ENCODE results near the gene ICAM1. TPM values are rescaled to one million over a fixed set of nuclear protein-coding genes. Genes with fewer than 3 reads are reported as not detected.

The ICAM1 gene
- total RNA-seq, 1 experiment from 2014 or later, result 4.6 TPM

- intact Hi-C loops (cut with micrococcal nuclease), result no loop called here
- BruUV-seq (replicated peaks), result no TSS peak
These were observed 16.1 kb downstream of the ICAM1 start, which contains the start of gene ICAM4 for GRCh38 chr19:10286803-10287737. Gene ICAM4, plus strand, starts transcription at chr19:10286955. Its CDS starts 58 bp downstream, at chr19:10287013.

GRCh38 chr19:10288662-10289166 lies 17.8 kb downstream of the ICAM1 start:
- ChIA-PET CTCF (interaction anchor here (1.3 kb wide), 1 partner anchor 13 kb away, joined by 4 read pairs; no protein-coding TSS in a partner anchor), POLR2A (interaction anchor here (1.2 to 1.3 kb wide), 2 partner anchors 26 to 29 kb away, joined by 4 to 5 read pairs; no protein-coding TSS in a partner anchor)
- Mint-ChIP-seq H3K27ac (ENCODE audit: low read depth, unreplicated experiment) (peak overlapping the region; percentile 83), H3K9me3 (ENCODE audit: unreplicated experiment) (no peaks in the 10 kb centered on the region), H3K36me3 (ENCODE audit: insufficient read depth, unreplicated experiment) (no peaks in the 10 kb centered on the region), H3K4me3 (ENCODE audit: unreplicated experiment) (peak overlapping the region; percentile 79), H3K27me3 (ENCODE audit: insufficient read depth, unreplicated experiment) (no peaks in the 10 kb centered on the region), H3K4me1 (ENCODE audit: insufficient read depth, unreplicated experiment) (peaks cover 30% of the 10 kb centered on the region)
- no TSS peak for BruUV-seq (replicated peaks)
- DNase-seq (ENCODE audit: unreplicated experiment), result peak; percentile 85
- intact Hi-C loops (cut with micrococcal nuclease), result loop anchor here (1.0 to 2.0 kb wide), 2 partner anchors 44 to 94 kb away; partner anchors contain the start of gene RAVER1
- no peak for TF ChIP-seq CTCF (IDR thresholded peaks at IDR 0.05; ENCODE audit: unreplicated experiment)

More at GRCh38 chr19:10286803-10287737, 16.1 kb downstream of the ICAM1 start, which contains the start of gene ICAM4:
- peaks cover 33% of the 10 kb centered on the region for H3K4me1 Mint-ChIP-seq (ENCODE audit: insufficient read depth, unreplicated experiment)
- no peak for TF ChIP-seq CTCF (IDR thresholded peaks at IDR 0.05; ENCODE audit: unreplicated experiment)
- H3K9me3 Mint-ChIP-seq (ENCODE audit: unreplicated experiment), result no peaks in the 10 kb centered on the region
- ChIA-PET POLR2A (interaction anchor here (0.8 to 1.7 kb wide), 5 partner anchors 16 to 405 kb away, joined by 3 to 14 read pairs (median 5); partner anchors contain the start of genes EIF3G, ICAM1, RAVER1 and TYK2), CTCF (interaction anchor here (0.5 to 1.8 kb wide), 7 partner anchors 17 to 497 kb away, joined by 3 to 7 read pairs (median 3); no protein-coding TSS in a partner anchor)
- peak within 1 kb of the TSS; percentile 33 for H3K4me3 Mint-ChIP-seq (ENCODE audit: unreplicated experiment)
- no peak for DNase-seq (ENCODE audit: unreplicated experiment)
- H3K27me3 Mint-ChIP-seq (ENCODE audit: insufficient read depth, unreplicated experiment), result no peaks in the 10 kb centered on the region
- peak within 1 kb of the TSS; percentile 5 for H3K27ac Mint-ChIP-seq (ENCODE audit: low read depth, unreplicated experiment)
- no peaks in the 10 kb centered on the region for H3K36me3 Mint-ChIP-seq (ENCODE audit: insufficient read depth, unreplicated experiment)

- H3K4me1 Mint-ChIP-seq (ENCODE audit: insufficient read depth, unreplicated experiment), result peaks cover 30% of the 10 kb centered on the region
- H3K4me3 Mint-ChIP-seq (ENCODE audit: unreplicated experiment), result peak overlapping the region; percentile 79
- no TSS peak for BruUV-seq (replicated peaks)
- H3K27me3 Mint-ChIP-seq (ENCODE audit: insufficient read depth, unreplicated experiment), result no peaks in the 10 kb centered on the region
- H3K36me3 Mint-ChIP-seq (ENCODE audit: insufficient read depth, unreplicated experiment), result peaks cover 5% of the 10 kb centered on the region
- DNase-seq (ENCODE audit: unreplicated experiment), result peak; percentile 79
- H3K9me3 Mint-ChIP-seq (ENCODE audit: unreplicated experiment), result no peaks in the 10 kb centered on the region
- peak overlapping the region; percentile 83 for H3K27ac Mint-ChIP-seq (ENCODE audit: low read depth, unreplicated experiment)
- ChIA-PET POLR2A (interaction anchor here (1.2 to 1.3 kb wide), 3 partner anchors 26 to 44 kb away, joined by 3 to 5 read pairs (median 4); partner anchors contain the start of gene RAVER1), CTCF (interaction anchor here (1.3 kb wide), 1 partner anchor 13 kb away, joined by 4 read pairs; no protein-coding TSS in a partner anchor)
- intact Hi-C loops (cut with micrococcal nuclease), result loop anchor here (1.0 to 2.0 kb wide), 2 partner anchors 44 to 93 kb away; partner anchors contain the start of gene RAVER1
- TF ChIP-seq CTCF (IDR thresholded peaks at IDR 0.05; ENCODE audit: unreplicated experiment), result no peak
These were observed 18.4 kb downstream of the ICAM1 start for GRCh38 chr19:10289167-10289835.
